Measurements from ENCODE around the gene MED13.
A peak's percentile ranks its signal among the peaks of the same experiment; 100 is the strongest.
"Not testable (repeated sequence)": the region's sequence is repeated elsewhere in the genome, so short reads cannot be mapped to it uniquely, and the experiment has no call there.

MED13 gene

GRCh38 chr17:61926826-61927207 lies 138.3 kb downstream of the MED13 start:
- DNase-seq (ENCODE audit: low spot score), result no peak
- TF ChIP-seq CTCF (IDR thresholded peaks at IDR 0.05; ENCODE audit: extremely low read depth, insufficient read depth, missing control alignments), result no peak
- in situ Hi-C loops (cut with MboI; ENCODE audit: low pct_unique_long_range_greater_than_20kb, low sequenced_read_pairs, unreplicated experiment), result no loop called here

- in situ Hi-C loops (cut with MboI; ENCODE audit: low pct_unique_long_range_greater_than_20kb, low sequenced_read_pairs, unreplicated experiment); DNase-seq (ENCODE audit: low spot score): not testable (repeated sequence)
These were observed 149.9 kb downstream of the MED13 start for GRCh38 chr17:61915162-61915561.

- in situ Hi-C loops (cut with MboI; ENCODE audit: low pct_unique_long_range_greater_than_20kb, low sequenced_read_pairs, unreplicated experiment), result no loop called here
- no peak for DNase-seq (ENCODE audit: low spot score)
- TF ChIP-seq CTCF (IDR thresholded peaks at IDR 0.05; ENCODE audit: extremely low read depth, insufficient read depth, missing control alignments), result no peak
These were observed 156.6 kb downstream of the MED13 start for GRCh38 chr17:61908292-61909037.

GRCh38 chr17:61907361-61907760 lies 157.7 kb downstream of the MED13 start:
- DNase-seq (ENCODE audit: low spot score), result no peak
- no peak for TF ChIP-seq CTCF (IDR thresholded peaks at IDR 0.05; ENCODE audit: extremely low read depth, insufficient read depth, missing control alignments)
- in situ Hi-C loops (cut with MboI; ENCODE audit: low pct_unique_long_range_greater_than_20kb, low sequenced_read_pairs, unreplicated experiment), result no loop called here

GRCh38 chr17:61904094-61904710 lies 160.9 kb downstream of the MED13 start:
- TF ChIP-seq CTCF (IDR thresholded peaks at IDR 0.05; ENCODE audit: extremely low read depth, insufficient read depth, missing control alignments), result no peak
- in situ Hi-C loops (cut with MboI; ENCODE audit: low pct_unique_long_range_greater_than_20kb, low sequenced_read_pairs, unreplicated experiment), result no loop called here
- DNase-seq (ENCODE audit: low spot score), result peak; percentile 71

GRCh38 chr17:61903251-61903650 lies 161.8 kb downstream of the MED13 start:
- in situ Hi-C loops (cut with MboI; ENCODE audit: low pct_unique_long_range_greater_than_20kb, low sequenced_read_pairs, unreplicated experiment), result no loop called here
- no peak for DNase-seq (ENCODE audit: low spot score)
- TF ChIP-seq CTCF (IDR thresholded peaks at IDR 0.05; ENCODE audit: extremely low read depth, insufficient read depth, missing control alignments), result no peak

GRCh38 chr17:61897548-61898180 lies 167.4 kb downstream of the MED13 start:
- in situ Hi-C loops (cut with MboI; ENCODE audit: low pct_unique_long_range_greater_than_20kb, low sequenced_read_pairs, unreplicated experiment), result no loop called here
- no peak for DNase-seq (ENCODE audit: low spot score)
- no peak for TF ChIP-seq CTCF (IDR thresholded peaks at IDR 0.05; ENCODE audit: extremely low read depth, insufficient read depth, missing control alignments)
